ENCODE data around the gene TEX2. TPM values are rescaled to one million over a fixed set of nuclear protein-coding genes. Genes with fewer than 3 reads are reported as not detected.

Gene TEX2
- total and polyA plus RNA-seq, 2 of the 13 experiments (the other 11 are each of a cell fraction or from before 2014, with no cell fraction given) = 21.4 to 37.7 TPM

DNA sequence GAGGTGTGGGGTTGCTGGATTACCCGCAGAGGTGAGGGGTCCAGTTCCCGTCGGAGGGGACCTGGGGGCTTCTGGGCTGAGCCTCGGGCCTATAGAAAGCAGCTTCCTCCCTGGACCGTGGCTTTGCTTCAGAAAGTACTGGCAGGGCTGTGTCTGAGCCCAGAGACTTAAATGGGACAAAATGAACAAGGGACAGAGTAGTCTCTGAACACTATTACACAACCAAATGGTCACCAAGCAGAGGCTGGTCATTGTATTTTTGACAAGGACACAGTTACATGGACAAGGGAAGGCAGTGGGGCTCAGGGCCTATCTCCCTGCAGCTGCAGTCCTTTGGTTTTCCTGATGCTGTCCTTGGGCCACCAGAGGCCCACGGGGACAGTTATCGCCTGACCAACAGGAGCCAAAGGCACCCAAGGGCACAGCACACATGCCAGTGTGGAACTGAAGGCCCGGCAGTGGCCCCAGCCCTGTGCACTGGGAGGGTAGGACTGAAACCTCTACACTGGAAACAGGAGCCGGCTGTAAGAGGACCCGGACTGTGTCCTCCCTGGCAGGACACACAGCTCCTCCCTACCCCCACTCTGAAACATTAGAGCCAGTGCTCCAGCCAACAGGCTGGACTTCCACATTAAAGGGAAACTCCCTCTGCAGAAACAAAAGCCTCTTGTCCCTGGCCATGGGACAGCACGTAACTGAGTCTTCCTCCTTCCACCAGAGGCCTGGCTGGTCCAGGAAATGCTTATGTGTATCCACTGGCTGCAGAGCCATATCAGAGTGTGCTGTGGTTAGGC lies 107.1 kb downstream of the TEX2 start (continued):
- TF ChIP-seq ZNF136 (CRISPR knock-in tag; IDR thresholded peaks at IDR 0.05; ENCODE audit: low read depth) (0 out of 2 replicates have a peak, but pooled peaks have one; percentile 57), ZSCAN31 (CRISPR knock-in tag; IDR thresholded peaks at IDR 0.05; ENCODE audit: low read depth) (0 out of 2 replicates have a peak, but pooled peaks have one; percentile 17), RFXAP (CRISPR knock-in tag; IDR thresholded peaks at IDR 0.05; ENCODE audit: borderline replicate concordance) (peak; percentile 18; the same call in 1 of the 2 replicates), ZNF354B (CRISPR knock-in tag; IDR thresholded peaks at IDR 0.05) (no peak), ZNF619 (CRISPR knock-in tag; IDR thresholded peaks at IDR 0.05) (peak; percentile 41; the same call in 1 of the 2 replicates), CHD4 (IDR thresholded peaks at IDR 0.05; ENCODE audit: borderline replicate concordance, low read length) (no peak; the same call in 1 of the 2 replicates), ZNF260 (CRISPR knock-in tag; IDR thresholded peaks at IDR 0.05; ENCODE audit: borderline replicate concordance, low read depth) (no peak), PPARG (CRISPR knock-in tag; conservative IDR thresholded peaks at IDR 0.05) (peak; percentile 62; the same call in 1 of the 2 replicates), ZNF670 (CRISPR knock-in tag; IDR thresholded peaks at IDR 0.05; ENCODE audit: borderline replicate concordance) (no peak), FOSL2 (CRISPR knock-in tag; IDR thresholded peaks at IDR 0.05) (peak; percentile 18; the same call in 1 of the 2 replicates), STAT5B (CRISPR knock-in tag; IDR thresholded peaks at IDR 0.05) (no peak), NR3C1 (CRISPR knock-in tag; IDR thresholded peaks at IDR 0.05) (no peak), GATA4 (IDR thresholded peaks at IDR 0.05; ENCODE audit: borderline replicate concordance, low read depth) (no peak), BCL6 (CRISPR knock-in tag; IDR thresholded peaks at IDR 0.05) (peak; percentile 78; the same call in 1 of the 2 replicates), ZNF563 (CRISPR knock-in tag; IDR thresholded peaks at IDR 0.05) (peak; percentile 53; the same call in 1 of the 2 replicates), ZNF530 (CRISPR knock-in tag; IDR thresholded peaks at IDR 0.05; ENCODE audit: low read depth) (no peak), ZNF367 (CRISPR knock-in tag; IDR thresholded peaks at IDR 0.05; ENCODE audit: borderline replicate concordance) (no peak), MYNN (CRISPR knock-in tag; IDR thresholded peaks at IDR 0.05; ENCODE audit: low read depth) (no peak), ZNF75D (CRISPR knock-in tag; IDR thresholded peaks at IDR 0.05; ENCODE audit: borderline replicate concordance) (no peak), ZSCAN9 (CRISPR knock-in tag; IDR thresholded peaks at IDR 0.05; ENCODE audit: borderline replicate concordance) (peak; percentile 64; the same call in 1 of the 2 replicates), SIN3A (IDR thresholded peaks at IDR 0.05; ENCODE audit: borderline replicate concordance, low read depth, low read length) (no peak), ZKSCAN1 (IDR thresholded peaks at IDR 0.05; ENCODE audit: low read length) (no peak), LCORL (IDR thresholded peaks at IDR 0.05) (no peak), LCORL (CRISPR knock-in tag; IDR thresholded peaks at IDR 0.05) (peak; percentile 97), GATAD1 (CRISPR knock-in tag; IDR thresholded peaks at IDR 0.05) (peak; percentile 56; the same call in 1 of the 2 replicates)
- TF ChIP-seq, protein P1, sequence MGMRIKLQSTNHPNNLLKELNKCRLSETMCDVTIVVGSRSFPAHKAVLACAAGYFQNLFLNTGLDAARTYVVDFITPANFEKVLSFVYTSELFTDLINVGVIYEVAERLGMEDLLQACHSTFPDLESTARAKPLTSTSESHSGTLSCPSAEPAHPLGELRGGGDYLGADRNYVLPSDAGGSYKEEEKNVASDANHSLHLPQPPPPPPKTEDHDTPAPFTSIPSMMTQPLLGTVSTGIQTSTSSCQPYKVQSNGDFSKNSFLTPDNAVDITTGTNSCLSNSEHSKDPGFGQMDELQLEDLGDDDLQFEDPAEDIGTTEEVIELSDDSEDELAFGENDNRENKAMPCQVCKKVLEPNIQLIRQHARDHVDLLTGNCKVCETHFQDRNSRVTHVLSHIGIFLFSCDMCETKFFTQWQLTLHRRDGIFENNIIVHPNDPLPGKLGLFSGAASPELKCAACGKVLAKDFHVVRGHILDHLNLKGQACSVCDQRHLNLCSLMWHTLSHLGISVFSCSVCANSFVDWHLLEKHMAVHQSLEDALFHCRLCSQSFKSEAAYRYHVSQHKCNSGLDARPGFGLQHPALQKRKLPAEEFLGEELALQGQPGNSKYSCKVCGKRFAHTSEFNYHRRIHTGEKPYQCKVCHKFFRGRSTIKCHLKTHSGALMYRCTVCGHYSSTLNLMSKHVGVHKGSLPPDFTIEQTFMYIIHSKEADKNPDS (CRISPR knock-in tag; IDR thresholded peaks at IDR 0.05) = no peak
- TF ChIP-seq, protein P2, sequence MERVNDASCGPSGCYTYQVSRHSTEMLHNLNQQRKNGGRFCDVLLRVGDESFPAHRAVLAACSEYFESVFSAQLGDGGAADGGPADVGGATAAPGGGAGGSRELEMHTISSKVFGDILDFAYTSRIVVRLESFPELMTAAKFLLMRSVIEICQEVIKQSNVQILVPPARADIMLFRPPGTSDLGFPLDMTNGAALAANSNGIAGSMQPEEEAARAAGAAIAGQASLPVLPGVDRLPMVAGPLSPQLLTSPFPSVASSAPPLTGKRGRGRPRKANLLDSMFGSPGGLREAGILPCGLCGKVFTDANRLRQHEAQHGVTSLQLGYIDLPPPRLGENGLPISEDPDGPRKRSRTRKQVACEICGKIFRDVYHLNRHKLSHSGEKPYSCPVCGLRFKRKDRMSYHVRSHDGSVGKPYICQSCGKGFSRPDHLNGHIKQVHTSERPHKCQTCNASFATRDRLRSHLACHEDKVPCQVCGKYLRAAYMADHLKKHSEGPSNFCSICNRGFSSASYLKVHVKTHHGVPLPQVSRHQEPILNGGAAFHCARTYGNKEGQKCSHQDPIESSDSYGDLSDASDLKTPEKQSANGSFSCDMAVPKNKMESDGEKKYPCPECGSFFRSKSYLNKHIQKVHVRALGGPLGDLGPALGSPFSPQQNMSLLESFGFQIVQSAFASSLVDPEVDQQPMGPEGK (CRISPR knock-in tag; IDR thresholded peaks at IDR 0.05) = peak; percentile 63

All from HepG2 (cell line).